ENCODE data around the gene SYT8. TPM values are rescaled to one million over a fixed set of nuclear protein-coding genes. Genes with fewer than 3 reads are reported as not detected.

Gene SYT8
- total RNA-seq, 5 donors from 2014 or later (not counting 1 experiment from before 2014, with no cell fraction given) = not detected

DNA sequence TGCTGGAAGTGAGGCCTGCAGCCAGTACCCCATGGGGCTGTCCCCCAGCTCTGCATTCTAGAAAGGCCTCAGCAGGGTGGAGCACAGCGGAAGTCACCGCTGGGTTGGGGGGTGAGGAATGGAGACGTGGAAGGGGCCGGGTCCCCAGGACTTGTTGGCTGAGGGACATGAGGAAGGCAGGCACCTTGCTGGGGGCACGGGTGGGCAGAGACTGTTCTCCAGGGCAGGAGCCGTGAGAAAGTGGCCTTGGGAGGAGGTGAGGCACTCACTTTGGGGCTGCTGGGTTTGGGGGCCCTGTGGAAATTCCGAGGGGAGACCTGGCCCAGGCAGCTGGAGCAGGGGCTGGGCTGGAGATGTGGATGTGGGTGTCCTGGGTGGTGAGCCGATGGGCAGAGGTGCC is 9.0 kb downstream of the SYT8 start:
- peaks cover 55 to 62% (median 60%) of the 10 kb centered on the region in 3 donors for H3K4me1 Mint-ChIP-seq
- ChIA-PET CTCF (no interaction called here), POLR2A (no interaction called here)
- DNase-seq (no peak), ATAC-seq (replicated peaks in 1 of 4) (no peak)
- 89% methylated on average over 7 of the region's 8 CpGs for WGBS (ENCODE audit: insufficient coverage)
- Histone ChIP-seq H3K27me3 (replicated peaks in 1 of 2; ENCODE audit: control insufficient read depth in 2 of 2, extremely low read depth in 1 of 2, insufficient read depth in 2 of 2, low read length in 1 of 2) (no peaks in the 10 kb centered on the region), H3K4me3 (ENCODE audit: control insufficient read depth in 1 of 2, extremely low read depth in 1 of 2, low read length in 1 of 2) (peak overlapping the region; percentile 6 to 22), H3K9me3 (no peaks in the 10 kb centered on the region), H3K4me1 (ENCODE audit: control insufficient read depth in 1 of 2, extremely low read depth in 1 of 2, insufficient read depth in 2 of 2, low read length in 2 of 2) (peaks cover 38 to 79% of the 10 kb centered on the region in 2 experiments), H3K36me3 (ENCODE audit: control insufficient read depth in 2 of 2, extremely low read depth in 1 of 2, insufficient read depth in 1 of 2, low read length in 1 of 2) (no peaks in the 10 kb centered on the region), H3K27ac (ENCODE audit: low read length) (peak overlapping the region; percentile 58)
- H3K27me3 Mint-ChIP-seq = no peaks in the 10 kb centered on the region
- H3K4me3 Mint-ChIP-seq = peak overlapping the region; percentile 72 to 79 (median 76)
- H3K36me3 Mint-ChIP-seq = no peaks in the 10 kb centered on the region
- H3K9me3 Mint-ChIP-seq = no peaks in the 10 kb centered on the region
- H3K27ac Mint-ChIP-seq = peak overlapping the region; percentile 61 to 90

DNA sequence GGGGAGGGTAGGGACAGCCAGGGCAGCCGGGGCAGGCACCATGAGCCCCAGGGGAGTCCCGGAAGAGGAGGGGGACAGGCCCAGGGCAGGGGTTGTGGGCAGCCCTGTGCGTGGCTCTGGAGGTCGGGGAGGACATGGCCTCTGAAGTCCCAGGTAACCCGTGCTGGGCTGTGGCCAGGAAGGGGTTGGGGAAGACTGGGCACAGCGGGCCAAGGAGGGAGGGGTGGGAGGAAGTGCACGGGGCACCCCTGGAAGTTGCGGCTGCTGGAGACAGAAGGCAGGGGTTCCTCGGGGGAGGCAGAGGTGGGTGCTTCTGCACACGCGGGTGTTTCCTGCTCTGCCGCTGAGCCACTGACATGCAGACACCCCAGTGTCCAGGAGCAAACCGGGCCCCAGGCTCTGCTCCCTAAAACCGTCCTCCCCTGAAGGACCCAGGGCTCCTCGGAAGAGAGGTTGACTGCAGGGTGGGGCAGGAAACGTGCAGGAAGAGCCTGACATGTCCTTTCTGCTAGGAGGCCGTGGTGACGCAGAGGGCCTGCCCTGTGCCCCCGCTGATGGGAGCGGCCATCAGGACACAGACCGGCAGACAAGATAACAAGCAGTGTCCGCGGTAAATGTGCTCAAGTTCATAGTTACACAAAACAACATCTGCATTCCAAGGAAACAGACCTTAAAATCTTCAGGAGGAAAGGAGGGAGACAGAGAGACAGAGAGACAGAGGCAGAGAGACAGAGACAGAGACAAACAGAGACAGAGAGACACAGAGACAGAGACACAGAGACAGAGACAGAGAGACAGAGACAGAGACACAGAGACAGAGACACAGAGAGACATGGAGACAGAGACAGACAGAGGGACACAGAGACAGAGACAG is 9.7 kb downstream of the SYT8 start:
- DNase-seq = peak in 24 of 35 experiments; percentile 15 to 65 (median 39)
- H3K27me3 ChIP-seq (replicated peaks in 1 of 2; ENCODE audit: control insufficient read depth in 2 of 2, extremely low read depth in 1 of 2, insufficient read depth in 2 of 2, low read length in 1 of 2) = no peaks in the 10 kb centered on the region
- Mint-ChIP-seq H3K4me3 (peak overlapping the region; percentile 72 to 79 (median 76)), H3K4me1 (peaks cover 61 to 69% (median 66%) of the 10 kb centered on the region in 3 donors), H3K36me3 (no peaks in the 10 kb centered on the region), H3K27ac (peak overlapping the region; percentile 90 to 93), H3K27me3 (no peaks in the 10 kb centered on the region), H3K9me3 (no peaks in the 10 kb centered on the region)
- POLR2A ChIA-PET = no interaction called here
- peak overlapping the region; percentile 22 to 35 for H3K4me3 ChIP-seq (ENCODE audit: control insufficient read depth in 1 of 2, extremely low read depth in 1 of 2, low read length in 1 of 2)
- 3% methylated on average over 16 of the region's 23 CpGs for WGBS (ENCODE audit: insufficient coverage)
- no peaks in the 10 kb centered on the region for H3K9me3 ChIP-seq
- peak overlapping the region; percentile 58 for H3K27ac ChIP-seq (ENCODE audit: low read length)
- H3K36me3 ChIP-seq (ENCODE audit: control insufficient read depth in 2 of 2, extremely low read depth in 1 of 2, insufficient read depth in 1 of 2, low read length in 1 of 2) = no peaks in the 10 kb centered on the region
- CTCF ChIA-PET = no interaction called here
- peaks cover 39 to 82% of the 10 kb centered on the region in 2 experiments for H3K4me1 ChIP-seq (ENCODE audit: control insufficient read depth in 1 of 2, extremely low read depth in 1 of 2, insufficient read depth in 2 of 2, low read length in 2 of 2)
- ATAC-seq (replicated peaks in 1 of 4) = peak; percentile 66 to 75 (median 68)

DNA sequence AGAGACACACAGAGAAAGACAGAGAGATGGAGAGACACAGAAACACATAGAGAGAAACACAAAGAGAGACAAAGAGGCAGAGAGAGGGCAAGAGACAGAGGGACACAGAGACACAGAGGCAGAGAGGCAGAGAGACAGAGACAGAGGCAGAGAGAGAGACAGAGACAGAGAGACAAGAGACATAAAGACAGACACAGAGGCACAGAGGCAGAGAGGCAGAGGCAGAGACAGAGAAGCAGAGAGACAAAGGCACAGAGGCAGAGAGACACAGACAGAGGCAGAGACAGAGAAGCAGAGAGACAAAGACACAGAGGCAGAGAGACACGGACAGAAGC is 10.3 kb downstream of the SYT8 start:
- peak in 2 of 4 experiments; percentile 6 to 19 for ATAC-seq (replicated peaks in 1 of 4)
- POLR2A ChIA-PET = no interaction called here

DNA sequence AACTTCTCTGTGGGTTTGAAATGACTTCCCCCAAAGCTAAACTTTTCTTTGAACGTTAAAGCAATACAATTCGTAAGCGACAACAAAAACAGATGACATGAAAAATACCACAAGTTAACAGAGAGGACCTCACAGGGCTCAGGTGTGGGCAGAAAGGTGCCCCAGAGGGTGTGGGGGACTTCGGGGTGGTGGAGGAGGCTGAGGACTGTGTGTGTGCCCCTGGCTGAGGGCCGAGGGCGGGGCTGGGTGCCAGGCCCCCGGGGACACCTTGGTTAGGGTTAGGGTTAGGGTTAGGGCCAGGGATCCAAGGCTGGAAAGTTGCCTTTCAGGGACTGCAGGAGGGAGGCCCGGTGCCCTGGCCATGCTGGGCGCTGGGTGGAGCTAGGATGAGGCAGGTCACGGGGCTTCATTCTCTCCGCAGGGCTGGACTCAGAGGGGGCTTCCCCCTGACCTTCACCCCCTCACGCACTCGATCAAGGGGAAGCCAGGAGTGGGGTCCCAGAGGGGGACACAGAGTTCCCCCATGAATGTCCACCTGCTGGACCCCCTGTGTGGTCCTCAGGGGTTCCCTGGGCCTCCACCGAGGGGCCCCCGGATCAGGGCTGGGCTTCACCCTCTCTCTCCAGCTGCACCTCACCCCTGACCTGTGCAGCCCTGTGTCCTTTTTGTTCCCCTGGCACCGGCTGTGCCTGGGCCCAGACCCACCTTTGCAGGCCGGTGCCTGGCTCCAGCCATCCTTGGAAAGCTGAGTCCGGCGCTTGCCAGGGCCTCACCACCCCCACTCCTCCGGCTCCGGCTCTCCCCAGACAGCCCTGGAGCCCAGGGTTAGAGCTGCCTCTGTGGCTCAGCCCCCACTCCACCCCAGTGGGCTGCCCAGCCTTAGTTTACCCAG is 11.0 kb downstream of the SYT8 start:
- ChIA-PET POLR2A (no interaction called here), CTCF (no interaction called here)
- DNase-seq = peak in 16 of 35 experiments; percentile 19 to 62 (median 33)
- H3K27ac Mint-ChIP-seq = peak overlapping the region; percentile 90 to 93
- 78% methylated on average over 13 of the region's 21 CpGs for WGBS (ENCODE audit: insufficient coverage)
- no peaks in the 10 kb centered on the region for H3K36me3 Mint-ChIP-seq
- no peaks in the 10 kb centered on the region for H3K36me3 ChIP-seq (ENCODE audit: control insufficient read depth in 2 of 2, extremely low read depth in 1 of 2, insufficient read depth in 1 of 2, low read length in 1 of 2)
- H3K4me1 ChIP-seq (ENCODE audit: control insufficient read depth in 1 of 2, extremely low read depth in 1 of 2, insufficient read depth in 2 of 2, low read length in 2 of 2) = peaks cover 50 to 84% of the 10 kb centered on the region in 2 experiments
- H3K27ac ChIP-seq (ENCODE audit: low read length) = peak overlapping the region; percentile 58
- no peaks in the 10 kb centered on the region for H3K9me3 ChIP-seq
- peak overlapping the region; percentile 72 to 79 (median 76) for H3K4me3 Mint-ChIP-seq
- peaks cover 71 to 76% (median 73%) of the 10 kb centered on the region in 3 donors for H3K4me1 Mint-ChIP-seq
- H3K27me3 Mint-ChIP-seq = no peaks in the 10 kb centered on the region
- no peaks in the 10 kb centered on the region for H3K9me3 Mint-ChIP-seq
- peak; percentile 33 to 67 (median 46) for ATAC-seq (replicated peaks in 1 of 4)
- no peaks in the 10 kb centered on the region for H3K27me3 ChIP-seq (replicated peaks in 1 of 2; ENCODE audit: control insufficient read depth in 2 of 2, extremely low read depth in 1 of 2, insufficient read depth in 2 of 2, low read length in 1 of 2)
- H3K4me3 ChIP-seq (ENCODE audit: control insufficient read depth in 1 of 2, extremely low read depth in 1 of 2, low read length in 1 of 2) = peak overlapping the region in 1 of 2 donors; percentile 38

More for the DNA sequence above, 10.3 kb downstream of the SYT8 start:
- Histone ChIP-seq H3K9me3 (no peaks in the 10 kb centered on the region), H3K27me3 (replicated peaks in 1 of 2; ENCODE audit: control insufficient read depth in 2 of 2, extremely low read depth in 1 of 2, insufficient read depth in 2 of 2, low read length in 1 of 2) (no peaks in the 10 kb centered on the region), H3K4me1 (ENCODE audit: control insufficient read depth in 1 of 2, extremely low read depth in 1 of 2, insufficient read depth in 2 of 2, low read length in 2 of 2) (peaks cover 44 to 82% of the 10 kb centered on the region in 2 experiments), H3K27ac (ENCODE audit: low read length) (peak overlapping the region; percentile 58), H3K36me3 (ENCODE audit: control insufficient read depth in 2 of 2, extremely low read depth in 1 of 2, insufficient read depth in 1 of 2, low read length in 1 of 2) (no peaks in the 10 kb centered on the region), H3K4me3 (ENCODE audit: control insufficient read depth in 1 of 2, extremely low read depth in 1 of 2, low read length in 1 of 2) (peak overlapping the region in 1 of 2 donors; percentile 38)
- no CpG with 5 or more reads among the region's 1 CpG for WGBS (ENCODE audit: insufficient coverage)
- Mint-ChIP-seq H3K27me3 (no peaks in the 10 kb centered on the region), H3K27ac (peak overlapping the region; percentile 90 to 93), H3K9me3 (no peaks in the 10 kb centered on the region), H3K4me1 (peaks cover 64 to 69% (median 67%) of the 10 kb centered on the region in 3 donors), H3K4me3 (peak overlapping the region; percentile 72 to 79 (median 76)), H3K36me3 (no peaks in the 10 kb centered on the region)
- CTCF ChIA-PET = no interaction called here
- no peak for DNase-seq

DNA sequence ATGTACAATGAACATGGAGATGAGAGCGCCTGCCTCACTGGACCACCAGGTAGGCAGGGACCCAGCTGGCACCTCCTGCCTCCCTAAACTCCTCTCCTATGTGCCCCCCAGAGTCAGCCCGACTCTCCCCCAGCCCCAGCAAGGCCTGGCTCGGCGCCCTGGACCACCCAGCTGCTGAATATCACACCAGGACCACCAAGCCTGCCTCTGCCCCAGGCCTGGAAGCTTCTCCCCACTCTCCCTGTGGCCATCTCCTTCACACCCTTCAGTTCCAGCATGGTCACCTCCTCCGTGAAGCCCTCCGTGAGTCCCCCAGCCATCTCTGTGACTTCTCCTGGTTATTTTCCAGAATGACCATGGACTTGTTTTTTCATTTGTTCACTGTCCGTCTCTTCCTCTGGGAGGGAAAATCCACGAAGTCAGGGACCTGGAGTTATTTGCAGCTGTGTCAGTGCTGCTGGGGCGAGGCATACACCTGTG is 11.7 kb downstream of the SYT8 start:
- Mint-ChIP-seq H3K36me3 (no peaks in the 10 kb centered on the region), H3K9me3 (no peaks in the 10 kb centered on the region), H3K4me1 (peaks cover 78 to 81% (median 79%) of the 10 kb centered on the region in 3 donors), H3K27ac (peak overlapping the region; percentile 55 to 74), H3K27me3 (no peaks in the 10 kb centered on the region), H3K4me3 (peak overlapping the region in 1 of 3 donors; percentile 79)
- ChIA-PET CTCF (interaction anchor here in 1 of 2 donors (0.8 kb wide), 1 partner anchor 13 kb away, joined by 4 read pairs; no protein-coding TSS in a partner anchor), POLR2A (no interaction called here)
- WGBS (ENCODE audit: insufficient coverage) = 96% methylated on average over 9 of the region's 9 CpGs
- no peak overlapping the region for H3K4me3 ChIP-seq (ENCODE audit: control insufficient read depth in 1 of 2, extremely low read depth in 1 of 2, low read length in 1 of 2)
- no peaks in the 10 kb centered on the region for H3K36me3 ChIP-seq (ENCODE audit: control insufficient read depth in 2 of 2, extremely low read depth in 1 of 2, insufficient read depth in 1 of 2, low read length in 1 of 2)
- ATAC-seq (replicated peaks in 1 of 4) = no peak
- no peaks in the 10 kb centered on the region for H3K27me3 ChIP-seq (replicated peaks in 1 of 2; ENCODE audit: control insufficient read depth in 2 of 2, extremely low read depth in 1 of 2, insufficient read depth in 2 of 2, low read length in 1 of 2)
- H3K27ac ChIP-seq (ENCODE audit: low read length) = no peak overlapping the region
- no peaks in the 10 kb centered on the region for H3K9me3 ChIP-seq
- H3K4me1 ChIP-seq (ENCODE audit: control insufficient read depth in 1 of 2, extremely low read depth in 1 of 2, insufficient read depth in 2 of 2, low read length in 2 of 2) = peaks cover 53 to 91% of the 10 kb centered on the region in 2 experiments
- DNase-seq = no peak

Data from T-cell (primary cell).